Breast epithelium (tissue), 4 donors: ENCODE results near the gene GPC6. TPM values are rescaled to one million over a fixed set of nuclear protein-coding genes. Genes with fewer than 3 reads are reported as not detected.

ENCODE experiments used
- DNase-seq, 2 donors: peaks; one replicate each; pipeline ENCODE4 v3.0.0-alpha.2; 2019; ENCODE audit warnings: low spot score in 2 of 2
- H3K27ac ChIP-seq, 2 donors: fragments of 200-600 bp; sonication (generic) in 1 of 2; one replicate each; pipeline ENCODE4 v1.5.1; 2016 to 2019; ENCODE audit warnings: mild to moderate bottlenecking in 1 of 2
- H3K27me3 ChIP-seq, 2 donors: fragments of 200-600 bp; sonication (generic) in 1 of 2; one replicate each; pipeline versions ENCODE4 v1.5.1 to v1.6.0; 2017 to 2019; ENCODE audit warnings: control low read depth in 1 of 2, mild to moderate bottlenecking in 1 of 2
- H3K36me3 ChIP-seq: fragments of 200-600 bp; one replicate; pipeline ENCODE4 v1.5.1; 2019
- H3K4me1 ChIP-seq, 2 donors: fragments of 200-600 bp; sonication (generic); one replicate each; pipeline ENCODE4 v1.5.1; 2016 to 2019; ENCODE audit warnings: control low read depth in 1 of 2
- H3K4me3 ChIP-seq, 3 donors: fragments of 200-600 bp; sonication (generic); 1 replicate in 2 of 3; 2 replicates in 1 of 3; pipeline ENCODE4 v1.5.1; 2016 to 2019; ENCODE audit warnings: mild to moderate bottlenecking in 3 of 3, moderate library complexity in 2 of 3
- H3K9me3 ChIP-seq, 2 donors: fragments of 200-600 bp; sonication (generic) in 1 of 2; one replicate each; pipeline ENCODE4 v1.5.1; 2016 to 2019; ENCODE audit warnings: control low read depth in 1 of 2
- CTCF ChIP-seq, 3 donors: fragments of 450-650 bp; IDR thresholded peaks; one replicate each; pipeline ENCODE4 v1.5.1; 2016 to 2017; ENCODE audit warnings: antibody characterized with exemption in 3 of 3, mild to moderate bottlenecking in 3 of 3, moderate library complexity in 3 of 3
- POLR2A ChIP-seq: fragments of 450-650 bp; IDR thresholded peaks from one replicate; pipeline ENCODE4 v1.6.1; 2016; ENCODE audit warnings: antibody characterized with exemption, mild to moderate bottlenecking, moderate library complexity
- POLR2AphosphoS5 ChIP-seq, 3 donors: sonication (generic); formaldehyde crosslinking; IDR thresholded peaks; one replicate each; pipeline ENCODE4 v1.6.1; 2017; ENCODE audit warnings: antibody characterized with exemption in 3 of 3
- intact Hi-C: fragments of 100-400 bp; cut with DNase I; formaldehyde crosslinking; loops from one replicate; pipeline ENCODE4 v1.15.1; 2023; ENCODE audit warnings: low total_unique reads
- total RNA-seq, 3 donors: library from RNA; depleted of rRNA; stranded (reverse); fragments of >200 nt; gene quantifications; one replicate each; pipeline ENCODE4 v1.1.0, GENCODE V29; 2016

GPC6 gene
- total RNA-seq, 3 donors from 2014 or later = 3.5 to 44.0 (median 4.9) TPM

- H3K27me3 ChIP-seq = no peaks in the 10 kb centered on the region
- no peak overlapping the region for H3K27ac ChIP-seq
- intact Hi-C loops = no loop called here
- no peaks in the 10 kb centered on the region for H3K9me3 ChIP-seq
- DNase-seq = no peak
- H3K4me3 ChIP-seq = no peak overlapping the region
- no peaks in the 10 kb centered on the region for H3K36me3 ChIP-seq
- no peaks in the 10 kb centered on the region for H3K4me1 ChIP-seq
- TF ChIP-seq POLR2AphosphoS5 (IDR thresholded peaks at IDR 0.05) = no peak
- no peak for TF ChIP-seq POLR2A
- TF ChIP-seq CTCF (IDR thresholded peaks at IDR 0.05) = no peak
Measured at GRCh38 chr13:93687261-93687660, 460.7 kb downstream of the GPC6 start.

GRCh38 chr13:93689333-93689732 is 462.7 kb downstream of the GPC6 start:
- Histone ChIP-seq H3K4me3 (no peak overlapping the region), H3K27ac (no peak overlapping the region), H3K9me3 (no peaks in the 10 kb centered on the region), H3K36me3 (no peaks in the 10 kb centered on the region), H3K27me3 (no peaks in the 10 kb centered on the region), H3K4me1 (no peaks in the 10 kb centered on the region)
- no peak for TF ChIP-seq POLR2AphosphoS5 (IDR thresholded peaks at IDR 0.05)
- TF ChIP-seq POLR2A = no peak
- DNase-seq = no peak
- intact Hi-C loops = no loop called here

GRCh38 chr13:93690139-93690538 is 463.5 kb downstream of the GPC6 start:
- no peak for TF ChIP-seq POLR2A
- TF ChIP-seq POLR2AphosphoS5 (IDR thresholded peaks at IDR 0.05) = no peak
- no peak for TF ChIP-seq CTCF (IDR thresholded peaks at IDR 0.05)
- no peaks in the 10 kb centered on the region for H3K36me3 ChIP-seq
- no peak for DNase-seq
- no peaks in the 10 kb centered on the region for H3K4me1 ChIP-seq
- H3K4me3 ChIP-seq = no peak overlapping the region
- intact Hi-C loops = no loop called here
- H3K27ac ChIP-seq = no peak overlapping the region
- H3K9me3 ChIP-seq = no peaks in the 10 kb centered on the region
- no peaks in the 10 kb centered on the region for H3K27me3 ChIP-seq

- Histone ChIP-seq H3K36me3 (no peaks in the 10 kb centered on the region), H3K9me3 (no peaks in the 10 kb centered on the region), H3K27me3 (no peaks in the 10 kb centered on the region), H3K27ac (no peak overlapping the region), H3K4me3 (no peak overlapping the region), H3K4me1 (no peaks in the 10 kb centered on the region)
- DNase-seq = no peak
- TF ChIP-seq CTCF (IDR thresholded peaks at IDR 0.05) = no peak
- TF ChIP-seq POLR2AphosphoS5 (IDR thresholded peaks at IDR 0.05) = no peak
- no peak for TF ChIP-seq POLR2A
- intact Hi-C loops = no loop called here
Measured at GRCh38 chr13:93698016-93698613, 471.5 kb downstream of the GPC6 start.

GRCh38 chr13:93700115-93700514 is 473.5 kb downstream of the GPC6 start:
- no peak for TF ChIP-seq POLR2AphosphoS5 (IDR thresholded peaks at IDR 0.05)
- Histone ChIP-seq H3K9me3 (no peaks in the 10 kb centered on the region), H3K4me1 (no peaks in the 10 kb centered on the region), H3K27me3 (no peaks in the 10 kb centered on the region), H3K27ac (no peak overlapping the region), H3K4me3 (no peak overlapping the region), H3K36me3 (no peaks in the 10 kb centered on the region)
- intact Hi-C loops = no loop called here
- DNase-seq = no peak

GRCh38 chr13:93708308-93709075 is 481.9 kb downstream of the GPC6 start:
- peaks cover 0 to 2% of the 10 kb centered on the region in 2 donors for H3K9me3 ChIP-seq
- H3K4me3 ChIP-seq = no peak overlapping the region
- no peaks in the 10 kb centered on the region for H3K27me3 ChIP-seq
- H3K36me3 ChIP-seq = no peaks in the 10 kb centered on the region
- intact Hi-C loops = no loop called here
- H3K4me1 ChIP-seq = no peaks in the 10 kb centered on the region
- TF ChIP-seq POLR2AphosphoS5 (IDR thresholded peaks at IDR 0.05) (no peak), POLR2A (no peak), CTCF (IDR thresholded peaks at IDR 0.05) (no peak)
- DNase-seq = no peak
- no peak overlapping the region for H3K27ac ChIP-seq
